ENCODE data around the gene CATSPER3. TPM values are rescaled to one million over a fixed set of nuclear protein-coding genes. Genes with fewer than 3 reads are reported as not detected.

Gene CATSPER3
- polyA plus RNA-seq, 1 donor (not counting 4 experiments of a cell fraction or from before 2014, with no cell fraction given), result 0.31 TPM

DNA sequence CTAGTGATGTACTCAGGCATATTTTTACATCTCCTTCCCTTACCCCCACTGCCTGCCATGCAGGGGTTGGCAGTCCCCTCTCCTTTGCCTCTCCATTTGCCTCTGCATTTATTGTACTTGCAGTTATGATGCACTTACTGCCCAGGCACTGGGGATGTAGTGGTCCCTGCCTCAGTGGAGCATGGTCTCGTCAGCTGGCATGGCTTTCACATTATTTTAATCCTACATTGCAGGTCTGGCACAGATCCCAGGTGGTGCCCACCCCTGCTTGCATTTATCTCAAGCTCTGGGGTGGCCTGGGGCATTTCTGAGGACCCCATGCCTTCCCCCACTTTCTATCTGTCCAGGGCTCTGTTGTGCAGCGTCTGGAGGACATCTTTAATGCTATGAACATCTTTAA, 89.5 kb downstream of the CATSPER3 start:
- Histone ChIP-seq H3K79me2 (ENCODE audit: control insufficient read depth, insufficient read depth, low read length) (no peaks in the 10 kb centered on the region), H2AFZ (ENCODE audit: control insufficient read depth, low read length) (no peak overlapping the region), H3K4me2 (ENCODE audit: control insufficient read depth, extremely low read depth, insufficient read depth, low read depth, low read length) (no peak overlapping the region), H3K27me3 (ENCODE audit: control insufficient read depth, extremely low read depth, insufficient read depth, low read length) (peaks cover 59% of the 10 kb centered on the region), H3K36me3 (ENCODE audit: control insufficient read depth in 2 of 2, extremely low read depth in 1 of 2, insufficient read depth in 2 of 2, low read length in 2 of 2) (no peaks in the 10 kb centered on the region), H4K20me1 (ENCODE audit: control insufficient read depth, extremely low read depth, insufficient read depth, low read length) (no peaks in the 10 kb centered on the region), H3K9me3 (ENCODE audit: control insufficient read depth, low read depth, low read length) (no peaks in the 10 kb centered on the region), H3K4me1 (ENCODE audit: control insufficient read depth, extremely low read depth, insufficient read depth, low read length) (no peaks in the 10 kb centered on the region), H3K9me1 (ENCODE audit: control insufficient read depth, extremely low read depth, insufficient read depth, low read length) (no peaks in the 10 kb centered on the region), H3K27ac (ENCODE audit: control insufficient read depth, insufficient read depth, low read length) (no peak overlapping the region), H3K9ac (ENCODE audit: control insufficient read depth, extremely low read depth, insufficient read depth, low read length) (no peak overlapping the region), H3K4me3 (ENCODE audit: control insufficient read depth in 2 of 3, extremely low read depth in 1 of 3, insufficient read depth in 2 of 3, low read depth in 1 of 3, low read length in 3 of 3) (no peak overlapping the region)
- DNase-seq (ENCODE audit: low read depth, low spot score) (no peak), FAIRE-seq (no peak)
- no peak for TF ChIP-seq EZH2 (IDR thresholded peaks at IDR 0.05; ENCODE audit: low read length)
- TF ChIP-seq CTCF (optimal IDR thresholded peaks at IDR 0.05 in 1 of 3, IDR thresholded peaks at IDR 0.05 in 1 of 3, conservative IDR thresholded peaks at IDR 0.05 in 1 of 3; ENCODE audit: extremely low read depth in 1 of 3, insufficient read depth in 2 of 3, low read length in 3 of 3), result no peak
- dilution Hi-C loops (cut with MboI; ENCODE audit: extremely low pct_ligation_motif_present, low sequenced_read_pairs), result no loop called here

DNA sequence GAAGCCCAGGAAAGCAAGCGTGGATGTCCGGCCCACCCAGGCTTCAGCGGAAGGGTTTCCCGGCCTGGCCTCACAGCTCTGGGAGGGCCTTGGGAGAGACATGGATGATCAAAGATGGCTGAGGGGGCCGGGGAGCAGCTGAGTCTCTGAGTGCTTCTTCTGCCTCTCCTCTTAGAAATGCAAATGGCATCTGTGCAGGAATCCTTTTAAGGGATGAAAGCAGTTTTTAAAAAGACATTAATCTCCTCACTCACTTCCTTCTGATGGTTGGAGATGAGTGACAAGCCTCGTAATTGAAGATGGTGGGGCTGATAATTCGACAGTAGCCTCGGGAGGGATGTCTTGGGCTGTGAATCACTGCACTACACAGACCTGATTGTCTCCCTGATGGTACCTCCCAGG, 90.6 kb downstream of the CATSPER3 start:
- Histone ChIP-seq H3K27me3 (ENCODE audit: control insufficient read depth, extremely low read depth, insufficient read depth, low read length) (peaks cover 56% of the 10 kb centered on the region), H3K79me2 (ENCODE audit: control insufficient read depth, insufficient read depth, low read length) (no peaks in the 10 kb centered on the region)

More for the DNA sequence above, 90.6 kb downstream of the CATSPER3 start:
- H3K9me3 ChIP-seq (ENCODE audit: control insufficient read depth, low read depth, low read length), result no peaks in the 10 kb centered on the region
- no peak for DNase-seq (ENCODE audit: low read depth, low spot score)
- H3K4me1 ChIP-seq (ENCODE audit: control insufficient read depth, extremely low read depth, insufficient read depth, low read length), result no peaks in the 10 kb centered on the region
- H3K4me3 ChIP-seq (ENCODE audit: control insufficient read depth in 2 of 3, extremely low read depth in 1 of 3, insufficient read depth in 2 of 3, low read depth in 1 of 3, low read length in 3 of 3), result no peak overlapping the region
- H3K36me3 ChIP-seq (ENCODE audit: control insufficient read depth in 2 of 2, extremely low read depth in 1 of 2, insufficient read depth in 2 of 2, low read length in 2 of 2), result no peaks in the 10 kb centered on the region
- TF ChIP-seq EZH2 (IDR thresholded peaks at IDR 0.05; ENCODE audit: low read length), result no peak
- peak in 1 of 3 experiments; percentile 12 for TF ChIP-seq CTCF (optimal IDR thresholded peaks at IDR 0.05 in 1 of 3, IDR thresholded peaks at IDR 0.05 in 1 of 3, conservative IDR thresholded peaks at IDR 0.05 in 1 of 3; ENCODE audit: extremely low read depth in 1 of 3, insufficient read depth in 2 of 3, low read length in 3 of 3)
- H3K9ac ChIP-seq (ENCODE audit: control insufficient read depth, extremely low read depth, insufficient read depth, low read length), result no peak overlapping the region
- no peaks in the 10 kb centered on the region for H3K9me1 ChIP-seq (ENCODE audit: control insufficient read depth, extremely low read depth, insufficient read depth, low read length)
- no peaks in the 10 kb centered on the region for H4K20me1 ChIP-seq (ENCODE audit: control insufficient read depth, extremely low read depth, insufficient read depth, low read length)
- H2AFZ ChIP-seq (ENCODE audit: control insufficient read depth, low read length), result no peak overlapping the region
- H3K27ac ChIP-seq (ENCODE audit: control insufficient read depth, insufficient read depth, low read length), result no peak overlapping the region
- dilution Hi-C loops (cut with MboI; ENCODE audit: extremely low pct_ligation_motif_present, low sequenced_read_pairs), result no loop called here
- H3K4me2 ChIP-seq (ENCODE audit: control insufficient read depth, extremely low read depth, insufficient read depth, low read depth, low read length), result no peak overlapping the region
- no peak for FAIRE-seq
